22Rv1 (cell line): ENCODE data around the gene WWC2.

Source experiments
- CTCF ChIP-seq: fragments of 450-650 bp; IDR thresholded peaks from 2 replicates; pipeline ENCODE4 v1.5.1; 2017; ENCODE audit warnings: mild to moderate bottlenecking
- ZFX ChIP-seq: fragments of 450-650 bp; IDR thresholded peaks from 2 replicates; pipeline ENCODE4 v1.6.1; 2017; ENCODE audit warnings: antibody characterized with exemption, borderline replicate concordance

- TF ChIP-seq CTCF (no peak), ZFX (no peak)
Observed at GRCh38 chr4:183111452-183111885, 12.4 kb downstream of the WWC2 start.
